Measurements from ENCODE around the gene PRDM16.
A peak's percentile ranks its signal among the peaks of the same experiment; 100 is the strongest.

The PRDM16 gene

GRCh38 chr1:3310718-3311400 lies 241.9 kb downstream of the PRDM16 start:
- H3K36me3 ChIP-seq (ENCODE audit: control insufficient read depth, insufficient read depth, low read length), result no peaks in the 10 kb centered on the region
- H3K4me3 ChIP-seq (ENCODE audit: low read depth, low read length), result no peak overlapping the region
- peaks cover 26% of the 10 kb centered on the region for H3K27me3 ChIP-seq (ENCODE audit: control insufficient read depth, insufficient read depth, low read length)
- peaks cover 31% of the 10 kb centered on the region for H3K4me1 ChIP-seq (ENCODE audit: control insufficient read depth, insufficient read depth, low read length)
- H3K9me3 ChIP-seq (ENCODE audit: control insufficient read depth, insufficient read depth, low read length), result no peaks in the 10 kb centered on the region
- H3K27ac ChIP-seq (ENCODE audit: low read depth, low read length), result no peak overlapping the region
- H3K9ac ChIP-seq (ENCODE audit: low read depth, low read length), result no peak overlapping the region

- Histone ChIP-seq H3K4me1 (ENCODE audit: control insufficient read depth, insufficient read depth, low read length) (peaks cover 32% of the 10 kb centered on the region), H3K36me3 (ENCODE audit: control insufficient read depth, insufficient read depth, low read length) (no peaks in the 10 kb centered on the region), H3K4me3 (ENCODE audit: low read depth, low read length) (no peak overlapping the region), H3K27ac (ENCODE audit: low read depth, low read length) (no peak overlapping the region), H3K9ac (ENCODE audit: low read depth, low read length) (no peak overlapping the region), H3K27me3 (ENCODE audit: control insufficient read depth, insufficient read depth, low read length) (peaks cover 26% of the 10 kb centered on the region), H3K9me3 (ENCODE audit: control insufficient read depth, insufficient read depth, low read length) (no peaks in the 10 kb centered on the region)
Observed at GRCh38 chr1:3311711-3312110, 242.7 kb downstream of the PRDM16 start.

GRCh38 chr1:3312310-3312897 lies 243.4 kb downstream of the PRDM16 start:
- Histone ChIP-seq H3K27me3 (ENCODE audit: control insufficient read depth, insufficient read depth, low read length) (peaks cover 26% of the 10 kb centered on the region), H3K4me3 (ENCODE audit: low read depth, low read length) (no peak overlapping the region), H3K9ac (ENCODE audit: low read depth, low read length) (0 out of 2 replicates have a peak overlapping the region, but pooled peaks have one; percentile 8), H3K27ac (ENCODE audit: low read depth, low read length) (no peak overlapping the region), H3K36me3 (ENCODE audit: control insufficient read depth, insufficient read depth, low read length) (no peaks in the 10 kb centered on the region), H3K9me3 (ENCODE audit: control insufficient read depth, insufficient read depth, low read length) (no peaks in the 10 kb centered on the region), H3K4me1 (ENCODE audit: control insufficient read depth, insufficient read depth, low read length) (peaks cover 32% of the 10 kb centered on the region)

- Histone ChIP-seq H3K36me3 (ENCODE audit: control insufficient read depth, insufficient read depth, low read length) (no peaks in the 10 kb centered on the region), H3K9ac (ENCODE audit: low read depth, low read length) (peak overlapping the region; percentile 8; the same call in 1 of the 2 replicates), H3K27ac (ENCODE audit: low read depth, low read length) (peak overlapping the region; percentile 76), H3K27me3 (ENCODE audit: control insufficient read depth, insufficient read depth, low read length) (peaks cover 26% of the 10 kb centered on the region), H3K4me1 (ENCODE audit: control insufficient read depth, insufficient read depth, low read length) (peaks cover 32% of the 10 kb centered on the region), H3K4me3 (ENCODE audit: low read depth, low read length) (no peak overlapping the region), H3K9me3 (ENCODE audit: control insufficient read depth, insufficient read depth, low read length) (no peaks in the 10 kb centered on the region)
Observed at GRCh38 chr1:3312898-3313575, 244.0 kb downstream of the PRDM16 start.

GRCh38 chr1:3313576-3313950 lies 244.6 kb downstream of the PRDM16 start:
- Histone ChIP-seq H3K9me3 (ENCODE audit: control insufficient read depth, insufficient read depth, low read length) (no peaks in the 10 kb centered on the region), H3K27me3 (ENCODE audit: control insufficient read depth, insufficient read depth, low read length) (peaks cover 26% of the 10 kb centered on the region), H3K36me3 (ENCODE audit: control insufficient read depth, insufficient read depth, low read length) (no peaks in the 10 kb centered on the region), H3K4me3 (ENCODE audit: low read depth, low read length) (no peak overlapping the region), H3K9ac (ENCODE audit: low read depth, low read length) (0 out of 2 replicates have a peak overlapping the region, but pooled peaks have one; percentile 8), H3K27ac (ENCODE audit: low read depth, low read length) (peak overlapping the region; percentile 76), H3K4me1 (ENCODE audit: control insufficient read depth, insufficient read depth, low read length) (peaks cover 32% of the 10 kb centered on the region)

GRCh38 chr1:3314491-3315381 lies 245.7 kb downstream of the PRDM16 start:
- peaks cover 32% of the 10 kb centered on the region for H3K4me1 ChIP-seq (ENCODE audit: control insufficient read depth, insufficient read depth, low read length)
- H3K27me3 ChIP-seq (ENCODE audit: control insufficient read depth, insufficient read depth, low read length), result peaks cover 26% of the 10 kb centered on the region
- no peak overlapping the region for H3K9ac ChIP-seq (ENCODE audit: low read depth, low read length)
- H3K4me3 ChIP-seq (ENCODE audit: low read depth, low read length), result no peak overlapping the region
- no peaks in the 10 kb centered on the region for H3K36me3 ChIP-seq (ENCODE audit: control insufficient read depth, insufficient read depth, low read length)
- H3K9me3 ChIP-seq (ENCODE audit: control insufficient read depth, insufficient read depth, low read length), result no peaks in the 10 kb centered on the region
- peak overlapping the region; percentile 50 for H3K27ac ChIP-seq (ENCODE audit: low read depth, low read length)

GRCh38 chr1:3315399-3316339 lies 246.7 kb downstream of the PRDM16 start:
- no peaks in the 10 kb centered on the region for H3K36me3 ChIP-seq (ENCODE audit: control insufficient read depth, insufficient read depth, low read length)
- H3K4me3 ChIP-seq (ENCODE audit: low read depth, low read length), result no peak overlapping the region
- no peak overlapping the region for H3K9ac ChIP-seq (ENCODE audit: low read depth, low read length)
- H3K4me1 ChIP-seq (ENCODE audit: control insufficient read depth, insufficient read depth, low read length), result peaks cover 32% of the 10 kb centered on the region
- peaks cover 26% of the 10 kb centered on the region for H3K27me3 ChIP-seq (ENCODE audit: control insufficient read depth, insufficient read depth, low read length)
- H3K27ac ChIP-seq (ENCODE audit: low read depth, low read length), result no peak overlapping the region
- no peaks in the 10 kb centered on the region for H3K9me3 ChIP-seq (ENCODE audit: control insufficient read depth, insufficient read depth, low read length)

GRCh38 chr1:3316340-3316943 lies 247.4 kb downstream of the PRDM16 start:
- H3K36me3 ChIP-seq (ENCODE audit: control insufficient read depth, insufficient read depth, low read length), result no peaks in the 10 kb centered on the region
- no peaks in the 10 kb centered on the region for H3K9me3 ChIP-seq (ENCODE audit: control insufficient read depth, insufficient read depth, low read length)
- peaks cover 26% of the 10 kb centered on the region for H3K27me3 ChIP-seq (ENCODE audit: control insufficient read depth, insufficient read depth, low read length)
- H3K27ac ChIP-seq (ENCODE audit: low read depth, low read length), result no peak overlapping the region
- no peak overlapping the region for H3K4me3 ChIP-seq (ENCODE audit: low read depth, low read length)
- peaks cover 32% of the 10 kb centered on the region for H3K4me1 ChIP-seq (ENCODE audit: control insufficient read depth, insufficient read depth, low read length)
- no peak overlapping the region for H3K9ac ChIP-seq (ENCODE audit: low read depth, low read length)

GRCh38 chr1:3317456-3317855 lies 248.5 kb downstream of the PRDM16 start:
- Histone ChIP-seq H3K27me3 (ENCODE audit: control insufficient read depth, insufficient read depth, low read length) (peaks cover 26% of the 10 kb centered on the region), H3K36me3 (ENCODE audit: control insufficient read depth, insufficient read depth, low read length) (no peaks in the 10 kb centered on the region), H3K9ac (ENCODE audit: low read depth, low read length) (no peak overlapping the region), H3K4me3 (ENCODE audit: low read depth, low read length) (no peak overlapping the region), H3K9me3 (ENCODE audit: control insufficient read depth, insufficient read depth, low read length) (no peaks in the 10 kb centered on the region), H3K27ac (ENCODE audit: low read depth, low read length) (no peak overlapping the region), H3K4me1 (ENCODE audit: control insufficient read depth, insufficient read depth, low read length) (peaks cover 32% of the 10 kb centered on the region)
